ENCODE results near the gene WFDC8.
A peak's percentile ranks its signal among the peaks of the same experiment; 100 is the strongest.

Gene WFDC8

DNA sequence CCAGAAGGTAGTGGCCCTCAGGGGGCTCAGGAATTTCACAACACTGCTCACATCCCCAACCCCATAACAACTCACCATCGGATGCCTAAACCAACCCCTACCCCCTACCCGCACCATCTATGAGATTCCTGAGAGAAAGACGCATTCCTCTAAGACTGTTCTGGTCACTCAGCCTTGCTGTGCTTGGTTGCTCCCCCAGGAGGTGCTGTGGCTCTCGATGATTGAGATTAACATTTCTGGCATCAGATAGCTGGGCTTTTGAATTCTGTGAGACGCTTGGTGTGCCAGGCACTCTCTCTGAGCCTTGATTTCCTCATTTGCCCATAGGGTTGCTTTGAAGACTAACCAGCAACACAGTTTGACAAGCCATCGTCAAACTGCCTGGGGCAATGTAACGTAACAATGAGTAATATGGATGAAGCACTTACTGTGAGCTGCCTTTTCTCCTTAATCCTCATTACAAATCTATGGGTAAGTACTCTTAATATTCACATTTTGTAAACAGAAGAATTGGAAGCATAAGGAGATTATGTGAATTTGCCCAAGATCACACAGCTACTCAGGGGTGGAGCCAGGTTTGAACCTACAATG is 40.8 kb downstream of the WFDC8 start:
- Histone ChIP-seq H3K36me3 (ENCODE audit: control insufficient read depth, low read length) (no peaks in the 10 kb centered on the region), H3K27ac (ENCODE audit: low read depth, low read length) (no peak overlapping the region), H3K9me2 (replicated peaks; ENCODE audit: control insufficient read depth, low read length) (no peaks in the 10 kb centered on the region), H3K4me2 (ENCODE audit: low read length) (no peak overlapping the region), H3K9me3 (ENCODE audit: control insufficient read depth, insufficient read depth, low read length) (no peaks in the 10 kb centered on the region), H3K27me3 (ENCODE audit: control insufficient read depth, low read length) (peaks cover 10% of the 10 kb centered on the region), H3K4me3 (ENCODE audit: low read length) (no peak overlapping the region), H3K4me1 (ENCODE audit: control insufficient read depth, low read length) (no peaks in the 10 kb centered on the region), H3F3A (ENCODE audit: control insufficient read depth, insufficient read depth) (no peaks in the 10 kb centered on the region), H4K20me1 (ENCODE audit: control insufficient read depth, insufficient read depth, low read depth, low read length) (no peaks in the 10 kb centered on the region), H3K79me2 (ENCODE audit: control insufficient read depth, low read length) (no peaks in the 10 kb centered on the region)
- TF ChIP-seq, protein P1, sequence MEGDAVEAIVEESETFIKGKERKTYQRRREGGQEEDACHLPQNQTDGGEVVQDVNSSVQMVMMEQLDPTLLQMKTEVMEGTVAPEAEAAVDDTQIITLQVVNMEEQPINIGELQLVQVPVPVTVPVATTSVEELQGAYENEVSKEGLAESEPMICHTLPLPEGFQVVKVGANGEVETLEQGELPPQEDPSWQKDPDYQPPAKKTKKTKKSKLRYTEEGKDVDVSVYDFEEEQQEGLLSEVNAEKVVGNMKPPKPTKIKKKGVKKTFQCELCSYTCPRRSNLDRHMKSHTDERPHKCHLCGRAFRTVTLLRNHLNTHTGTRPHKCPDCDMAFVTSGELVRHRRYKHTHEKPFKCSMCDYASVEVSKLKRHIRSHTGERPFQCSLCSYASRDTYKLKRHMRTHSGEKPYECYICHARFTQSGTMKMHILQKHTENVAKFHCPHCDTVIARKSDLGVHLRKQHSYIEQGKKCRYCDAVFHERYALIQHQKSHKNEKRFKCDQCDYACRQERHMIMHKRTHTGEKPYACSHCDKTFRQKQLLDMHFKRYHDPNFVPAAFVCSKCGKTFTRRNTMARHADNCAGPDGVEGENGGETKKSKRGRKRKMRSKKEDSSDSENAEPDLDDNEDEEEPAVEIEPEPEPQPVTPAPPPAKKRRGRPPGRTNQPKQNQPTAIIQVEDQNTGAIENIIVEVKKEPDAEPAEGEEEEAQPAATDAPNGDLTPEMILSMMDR (IDR thresholded peaks at IDR 0.05; ENCODE audit: low read depth, low read length, poor library complexity, severe bottlenecking), result peak; percentile 12
- TF ChIP-seq EZH2phosphoT487 (IDR thresholded peaks at IDR 0.05; ENCODE audit: borderline replicate concordance, low read length), result no peak

DNA sequence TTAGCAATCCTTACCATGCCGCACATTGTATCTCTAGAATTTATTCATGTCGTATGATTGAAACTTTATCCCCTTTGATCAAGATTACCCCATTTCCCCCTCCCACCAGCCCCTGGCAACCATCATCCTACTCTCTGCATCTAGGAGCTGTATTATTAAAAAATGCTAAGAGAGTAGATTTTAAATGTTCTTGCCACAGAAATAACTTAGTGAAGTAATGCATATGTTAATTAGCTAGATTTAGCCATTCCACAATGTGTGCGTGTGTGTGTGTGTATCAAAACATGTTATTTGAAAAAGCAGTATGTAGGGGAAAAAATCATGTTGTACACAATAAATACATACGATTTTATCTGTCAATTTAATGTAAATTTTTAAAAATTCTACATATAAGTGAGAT is 51.8 kb downstream of the WFDC8 start:
- Histone ChIP-seq H3K4me2 (ENCODE audit: low read length) (no peak overlapping the region), H3K27me3 (ENCODE audit: control insufficient read depth, low read length) (peaks cover 8% of the 10 kb centered on the region; the same call in 1 of the 2 replicates), H4K20me1 (ENCODE audit: control insufficient read depth, insufficient read depth, low read depth, low read length) (no peaks in the 10 kb centered on the region), H3K79me2 (ENCODE audit: control insufficient read depth, low read length) (no peaks in the 10 kb centered on the region), H3K4me3 (ENCODE audit: low read length) (no peak overlapping the region), H3K27ac (ENCODE audit: low read depth, low read length) (no peak overlapping the region), H3F3A (ENCODE audit: control insufficient read depth, insufficient read depth) (no peaks in the 10 kb centered on the region), H3K36me3 (ENCODE audit: control insufficient read depth, low read length) (no peaks in the 10 kb centered on the region), H3K9me2 (replicated peaks; ENCODE audit: control insufficient read depth, low read length) (no peaks in the 10 kb centered on the region), H3K4me1 (ENCODE audit: control insufficient read depth, low read length) (peaks cover 2% of the 10 kb centered on the region), H3K9me3 (ENCODE audit: control insufficient read depth, insufficient read depth, low read length) (no peaks in the 10 kb centered on the region)
- TF ChIP-seq EZH2phosphoT487 (IDR thresholded peaks at IDR 0.05; ENCODE audit: borderline replicate concordance, low read length), result no peak
- TF ChIP-seq, protein P1 (IDR thresholded peaks at IDR 0.05; ENCODE audit: low read depth, low read length, poor library complexity, severe bottlenecking), result no peak

DNA sequence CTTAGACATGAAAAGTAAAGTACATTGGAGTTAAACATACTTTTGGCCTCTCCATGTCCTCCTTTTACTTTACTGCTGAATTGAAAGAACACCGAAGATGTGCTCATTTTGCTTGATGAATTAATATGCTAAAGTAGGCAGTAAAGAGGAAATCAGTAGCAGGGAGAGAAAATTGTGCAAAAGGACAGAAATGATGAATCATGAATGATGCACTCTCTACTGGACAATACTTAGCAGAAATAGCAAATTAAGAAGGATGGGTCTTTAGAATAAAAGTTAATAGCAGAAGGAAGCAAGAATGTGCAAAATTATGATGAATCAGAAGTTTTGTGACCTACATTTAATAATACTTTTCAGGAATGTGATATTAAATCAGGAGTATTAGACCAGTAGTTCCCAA is 55.3 kb downstream of the WFDC8 start:
- Histone ChIP-seq H3K79me2 (ENCODE audit: control insufficient read depth, low read length) (no peaks in the 10 kb centered on the region), H3K9me2 (replicated peaks; ENCODE audit: control insufficient read depth, low read length) (no peaks in the 10 kb centered on the region), H3K27ac (ENCODE audit: low read depth, low read length) (no peak overlapping the region), H3K27me3 (ENCODE audit: control insufficient read depth, low read length) (peaks cover 10% of the 10 kb centered on the region; the same call in 1 of the 2 replicates), H3K4me1 (ENCODE audit: control insufficient read depth, low read length) (no peaks in the 10 kb centered on the region), H4K20me1 (ENCODE audit: control insufficient read depth, insufficient read depth, low read depth, low read length) (no peaks in the 10 kb centered on the region), H3K4me3 (ENCODE audit: low read length) (no peak overlapping the region), H3K4me2 (ENCODE audit: low read length) (no peak overlapping the region), H3K36me3 (ENCODE audit: control insufficient read depth, low read length) (no peaks in the 10 kb centered on the region), H3K9me3 (ENCODE audit: control insufficient read depth, insufficient read depth, low read length) (no peaks in the 10 kb centered on the region), H3F3A (ENCODE audit: control insufficient read depth, insufficient read depth) (no peaks in the 10 kb centered on the region)
- no peak for TF ChIP-seq EZH2phosphoT487 (IDR thresholded peaks at IDR 0.05; ENCODE audit: borderline replicate concordance, low read length)

DNA sequence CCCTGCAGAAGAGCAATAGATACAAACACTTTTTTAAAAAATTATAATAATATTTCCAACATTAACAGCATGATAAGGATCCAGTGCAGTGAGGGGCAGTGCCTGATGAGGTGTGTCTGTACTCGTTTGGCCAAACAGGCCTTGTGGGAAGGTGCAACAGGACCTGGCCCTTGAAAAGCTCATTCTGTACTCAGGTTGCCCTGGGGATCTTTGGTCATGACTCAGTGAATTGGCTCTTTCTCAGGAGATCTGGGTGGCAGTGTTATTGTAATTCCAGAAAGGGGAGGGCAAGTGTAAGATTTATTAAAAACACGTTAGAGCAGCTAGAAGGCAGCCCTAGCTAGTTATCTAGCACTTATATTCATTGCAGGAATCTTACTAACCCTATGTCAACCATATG is 60.8 kb downstream of the WFDC8 start:
- Histone ChIP-seq H3K4me1 (ENCODE audit: control insufficient read depth, low read length) (no peaks in the 10 kb centered on the region), H3K4me3 (ENCODE audit: low read length) (no peak overlapping the region), H3K27me3 (ENCODE audit: control insufficient read depth, low read length) (peaks cover 7% of the 10 kb centered on the region; the same call in 1 of the 2 replicates), H3K9me3 (ENCODE audit: control insufficient read depth, insufficient read depth, low read length) (no peaks in the 10 kb centered on the region), H3F3A (ENCODE audit: control insufficient read depth, insufficient read depth) (no peaks in the 10 kb centered on the region), H3K79me2 (ENCODE audit: control insufficient read depth, low read length) (no peaks in the 10 kb centered on the region), H3K9me2 (replicated peaks; ENCODE audit: control insufficient read depth, low read length) (no peaks in the 10 kb centered on the region), H4K20me1 (ENCODE audit: control insufficient read depth, insufficient read depth, low read depth, low read length) (no peaks in the 10 kb centered on the region), H3K27ac (ENCODE audit: low read depth, low read length) (no peak overlapping the region), H3K4me2 (ENCODE audit: low read length) (no peak overlapping the region), H3K36me3 (ENCODE audit: control insufficient read depth, low read length) (no peaks in the 10 kb centered on the region)
- TF ChIP-seq, protein P1 (IDR thresholded peaks at IDR 0.05; ENCODE audit: low read depth, low read length, poor library complexity, severe bottlenecking), result no peak
- TF ChIP-seq EZH2phosphoT487 (IDR thresholded peaks at IDR 0.05; ENCODE audit: borderline replicate concordance, low read length), result no peak

All from DOHH2 (cell line).